Astrocyte of the cerebellum (primary cell): Measurements from ENCODE around the gene FILIP1L.

Experiments used
- DNase-seq: peaks from one replicate; pipeline ENCODE4 v3.0.0-alpha.2; 2011; ENCODE audit warnings: low read depth
- H3K4me3 ChIP-seq: 2 replicates; pipeline ENCODE4 v1.5.1; 2011; ENCODE audit warnings: mild to moderate bottlenecking, low read depth, low read length, moderate library complexity
- in situ Hi-C: cut with HindIII; loops from 2 replicates; pipeline ENCODE4 v1.10.0; 2017; ENCODE audit warnings: low sequenced_read_pairs
- TF ChIP-seq, protein P1 (sequence below): IDR thresholded peaks from 2 replicates; pipeline ENCODE4 v1.5.1; 2012; ENCODE audit warnings: low read length, low read depth, moderate library complexity, mild to moderate bottlenecking; ENCODE audit errors: missing control alignments

Gene FILIP1L

DNA sequence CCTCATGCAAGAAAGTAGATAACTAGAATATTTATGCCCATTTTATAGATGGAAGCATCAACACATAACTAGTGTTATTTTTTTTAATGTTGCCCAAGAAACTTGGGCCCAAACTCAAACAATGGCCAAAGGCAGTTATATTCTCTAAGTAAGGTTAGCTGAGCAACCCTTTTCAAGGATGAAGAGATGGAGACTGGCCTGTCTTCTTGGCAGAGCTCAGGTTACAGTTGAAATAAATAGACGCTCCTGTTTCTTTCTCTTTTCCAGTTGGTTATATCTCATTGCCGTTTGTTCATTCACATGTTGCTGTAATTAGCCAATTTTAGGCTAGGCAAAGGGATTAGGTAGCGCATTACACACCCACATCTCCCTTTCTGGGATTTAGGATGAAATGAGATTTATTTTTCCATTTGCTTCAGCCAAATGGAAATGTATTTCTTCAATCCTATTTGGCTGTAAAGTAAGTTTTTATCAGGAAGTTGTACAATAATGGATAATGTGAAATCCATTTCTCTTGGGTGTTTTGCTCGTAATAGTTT lies 203.5 kb downstream of the FILIP1L start:
- DNase-seq, result no peak
- TF ChIP-seq, protein P1, sequence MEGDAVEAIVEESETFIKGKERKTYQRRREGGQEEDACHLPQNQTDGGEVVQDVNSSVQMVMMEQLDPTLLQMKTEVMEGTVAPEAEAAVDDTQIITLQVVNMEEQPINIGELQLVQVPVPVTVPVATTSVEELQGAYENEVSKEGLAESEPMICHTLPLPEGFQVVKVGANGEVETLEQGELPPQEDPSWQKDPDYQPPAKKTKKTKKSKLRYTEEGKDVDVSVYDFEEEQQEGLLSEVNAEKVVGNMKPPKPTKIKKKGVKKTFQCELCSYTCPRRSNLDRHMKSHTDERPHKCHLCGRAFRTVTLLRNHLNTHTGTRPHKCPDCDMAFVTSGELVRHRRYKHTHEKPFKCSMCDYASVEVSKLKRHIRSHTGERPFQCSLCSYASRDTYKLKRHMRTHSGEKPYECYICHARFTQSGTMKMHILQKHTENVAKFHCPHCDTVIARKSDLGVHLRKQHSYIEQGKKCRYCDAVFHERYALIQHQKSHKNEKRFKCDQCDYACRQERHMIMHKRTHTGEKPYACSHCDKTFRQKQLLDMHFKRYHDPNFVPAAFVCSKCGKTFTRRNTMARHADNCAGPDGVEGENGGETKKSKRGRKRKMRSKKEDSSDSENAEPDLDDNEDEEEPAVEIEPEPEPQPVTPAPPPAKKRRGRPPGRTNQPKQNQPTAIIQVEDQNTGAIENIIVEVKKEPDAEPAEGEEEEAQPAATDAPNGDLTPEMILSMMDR, result no peak
- in situ Hi-C loops, result no loop called here
- H3K4me3 ChIP-seq, result no peak overlapping the region

DNA sequence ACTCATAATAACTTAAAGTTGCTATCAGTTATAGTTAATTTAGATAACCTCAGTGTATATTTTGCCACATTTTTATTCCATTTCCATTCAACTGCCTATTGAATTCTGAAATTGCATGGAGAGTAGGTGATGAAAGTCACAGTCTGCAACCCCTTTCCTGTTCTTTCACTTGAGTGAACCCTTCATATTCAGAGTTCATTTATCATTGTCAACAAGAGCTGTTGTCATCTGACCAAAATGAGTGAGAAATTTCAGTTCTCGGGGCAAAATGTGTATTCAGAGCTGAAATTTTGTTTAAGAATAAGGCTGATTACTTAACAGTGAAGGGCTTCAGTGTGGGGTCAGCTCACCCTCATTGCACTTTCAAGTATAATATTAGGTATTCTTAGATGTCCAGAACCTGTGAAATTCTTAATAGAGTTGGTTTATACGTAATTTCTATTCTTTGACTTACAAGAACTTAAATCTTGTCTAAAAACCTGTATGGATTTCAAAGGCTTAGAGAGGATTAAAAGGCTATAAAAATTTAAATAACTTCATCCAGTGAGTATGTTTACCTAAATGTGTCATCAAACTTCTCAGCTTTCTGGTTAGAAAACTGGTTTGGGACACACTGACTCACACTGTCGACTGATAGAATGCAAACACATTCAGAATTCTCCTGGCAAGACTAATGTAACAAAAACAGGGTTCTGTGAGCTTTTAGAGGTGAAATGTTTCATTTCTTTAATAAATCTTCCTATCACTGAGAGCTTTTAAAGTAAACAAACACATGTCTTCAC lies 204.4 kb downstream of the FILIP1L start:
- no peak overlapping the region for H3K4me3 ChIP-seq
- no peak for DNase-seq
- TF ChIP-seq, protein P1, result no peak
- in situ Hi-C loops, result no loop called here

DNA sequence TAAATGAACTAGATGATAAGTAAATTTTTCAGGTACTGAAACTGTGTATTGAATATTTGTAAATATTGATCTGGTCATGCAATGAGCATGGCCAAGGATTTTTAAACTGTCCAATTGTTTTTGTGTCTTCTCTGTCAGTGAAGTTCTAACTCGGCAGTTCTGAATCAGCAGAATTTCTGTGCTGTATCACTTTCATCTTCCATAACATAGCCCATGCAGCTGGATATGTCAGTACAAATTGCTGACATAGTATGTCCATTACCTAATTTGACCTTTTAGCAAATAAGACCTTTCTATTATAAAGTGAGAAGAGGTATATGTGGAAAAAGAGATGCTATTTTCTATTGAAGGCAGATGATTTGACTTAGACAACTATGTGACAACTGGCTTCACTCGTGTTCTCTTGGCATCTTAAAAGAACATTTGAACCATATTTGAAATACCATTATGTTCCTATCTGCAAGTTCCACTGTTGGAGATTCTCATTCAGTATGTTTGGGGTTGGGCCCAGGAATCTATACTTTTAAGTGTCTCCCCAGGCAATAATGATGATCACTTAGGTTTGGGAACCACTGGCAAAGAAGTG lies 206.2 kb downstream of the FILIP1L start:
- no peak for DNase-seq
- TF ChIP-seq, protein P1, result no peak
- H3K4me3 ChIP-seq, result no peak overlapping the region
- in situ Hi-C loops, result no loop called here

DNA sequence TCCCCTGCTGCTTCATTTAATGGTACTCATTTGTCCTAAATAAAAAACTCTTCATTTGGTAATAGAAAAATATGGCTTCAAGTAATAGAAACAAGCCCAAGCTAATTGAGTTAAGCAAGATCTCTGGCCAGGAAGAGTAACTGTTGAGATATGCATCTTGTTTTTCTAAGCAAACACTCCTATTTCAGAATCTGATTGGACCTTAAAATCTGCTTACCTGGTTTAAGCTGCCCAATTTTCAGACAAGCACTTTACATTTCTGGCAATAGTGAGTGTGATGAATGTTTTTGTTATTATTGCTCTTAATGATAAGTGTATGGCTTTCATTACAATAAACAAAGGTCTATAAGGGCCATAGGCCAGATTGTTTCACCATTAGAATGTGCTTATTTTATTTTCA lies 210.4 kb downstream of the FILIP1L start:
- in situ Hi-C loops, result no loop called here
- no peak for DNase-seq
- TF ChIP-seq, protein P1, result no peak
- H3K4me3 ChIP-seq, result no peak overlapping the region

DNA sequence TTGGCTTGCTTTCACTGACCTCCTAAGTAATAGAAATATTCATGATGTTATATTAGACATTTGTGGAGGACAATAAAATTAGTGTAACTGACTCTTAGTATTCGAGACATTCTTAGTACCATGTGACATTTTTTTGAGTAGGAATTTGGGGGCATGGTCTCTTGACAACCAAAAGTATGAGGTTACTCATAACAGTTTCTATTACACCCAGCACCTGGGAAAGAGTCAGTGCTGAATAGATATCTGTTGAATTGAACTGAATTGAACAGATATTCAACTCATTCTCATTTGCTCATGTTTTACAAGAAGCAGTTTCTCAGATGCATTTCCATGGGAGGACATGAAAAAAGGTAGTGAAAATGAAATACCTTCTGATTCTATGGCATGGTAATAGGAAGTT lies 212.2 kb downstream of the FILIP1L start:
- in situ Hi-C loops, result no loop called here
- TF ChIP-seq, protein P1, result no peak
- no peak for DNase-seq
- no peak overlapping the region for H3K4me3 ChIP-seq

DNA sequence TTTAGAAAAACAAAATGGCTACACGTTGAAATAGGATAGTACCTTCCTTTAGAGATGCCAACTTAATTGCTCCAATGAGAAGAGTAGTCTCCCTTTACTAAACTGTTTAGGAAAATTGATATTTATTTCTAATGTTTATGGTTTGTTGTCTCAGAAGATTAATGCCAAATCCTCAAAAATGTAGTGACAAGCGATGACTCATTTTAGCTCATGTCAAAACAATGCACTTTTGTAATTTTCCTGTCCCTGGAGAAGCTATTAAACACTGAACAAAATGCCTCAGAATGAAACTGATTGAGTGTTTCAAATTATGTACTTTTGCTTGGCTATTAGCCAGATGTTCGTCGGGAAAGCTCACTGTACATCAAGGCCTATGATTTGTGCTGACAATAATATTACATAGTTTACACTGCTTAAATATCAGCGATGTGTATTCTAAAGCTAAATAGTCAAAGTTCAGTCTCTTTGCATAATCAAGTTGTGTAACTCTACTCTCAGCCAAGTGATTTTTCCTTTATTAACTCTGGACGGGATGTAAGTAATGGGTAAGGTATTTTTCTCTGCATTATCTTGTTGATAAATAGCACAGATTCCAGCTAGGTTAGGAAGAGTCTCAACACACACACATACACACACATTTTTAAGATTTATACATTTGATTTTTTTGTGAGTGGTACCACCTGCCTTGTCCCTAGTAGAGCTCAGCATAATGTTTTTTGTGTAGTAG lies 212.9 kb downstream of the FILIP1L start:
- DNase-seq, result no peak
- in situ Hi-C loops, result no loop called here
- TF ChIP-seq, protein P1, result no peak
- H3K4me3 ChIP-seq, result no peak overlapping the region
